GM21367 (cell line): ENCODE data around the gene ASAP3.
A peak's percentile ranks its signal among the peaks of the same experiment; 100 is the strongest.

Source experiments
- ATAC-seq: cut with Tn5 transposase; IDR thresholded peaks from one replicate; pipeline ENCODE4 v1.9.1; 2021; ENCODE audit not compliant: unreplicated experiment

The ASAP3 gene

GRCh38 chr1:23483321-23484252, at the start of gene ASAP3:
Gene ASAP3 (minus strand): TSS chr1:23484179. CDS start chr1:23484133, 46 bp downstream.
- ATAC-seq: no peak

- ATAC-seq: no peak
These were observed 49.5 kb upstream of the ASAP3 start for GRCh38 chr1:23533246-23534023.

GRCh38 chr1:23531562-23532094, 47.6 kb upstream of the ASAP3 start:
- no peak for ATAC-seq

- ATAC-seq: peak; percentile 60
These were observed 47.0 kb upstream of the ASAP3 start, which contains the start of gene E2F2 for GRCh38 chr1:23530747-23531561. Gene E2F2 (minus strand): TSS chr1:23531233. CDS start chr1:23530793, 440 bp downstream.

GRCh38 chr1:23530087-23530746, 46.2 kb upstream of the ASAP3 start:
- no peak for ATAC-seq

GRCh38 chr1:23529146-23530086, 45.4 kb upstream of the ASAP3 start:
- no peak for ATAC-seq

- peak; percentile 34 for ATAC-seq
These were observed 44.4 kb upstream of the ASAP3 start for GRCh38 chr1:23528250-23528978.

- ATAC-seq: no peak
These were observed 43.9 kb upstream of the ASAP3 start for GRCh38 chr1:23527900-23528249.

GRCh38 chr1:23527366-23527765, 43.4 kb upstream of the ASAP3 start:
- ATAC-seq: no peak

- ATAC-seq: no peak
These were observed 42.5 kb upstream of the ASAP3 start for GRCh38 chr1:23526329-23527041.

- no peak for ATAC-seq
These were observed 41.7 kb upstream of the ASAP3 start for GRCh38 chr1:23525558-23526250.

- ATAC-seq: no peak
These were observed 40.9 kb upstream of the ASAP3 start for GRCh38 chr1:23524716-23525401.

- no peak for ATAC-seq
These were observed 40.2 kb upstream of the ASAP3 start for GRCh38 chr1:23524163-23524562.

GRCh38 chr1:23522244-23522982, 38.4 kb upstream of the ASAP3 start:
- ATAC-seq: no peak

GRCh38 chr1:23521588-23521987, 37.6 kb upstream of the ASAP3 start:
- ATAC-seq: no peak

- ATAC-seq: no peak
These were observed 33.6 kb upstream of the ASAP3 start for GRCh38 chr1:23517581-23517980.
